Measurements from ENCODE around the gene APOL3. TPM values are rescaled to one million over a fixed set of nuclear protein-coding genes. Genes with fewer than 3 reads are reported as not detected.
A peak's percentile ranks its signal among the peaks of the same experiment; 100 is the strongest.
"Not testable (repeated sequence)": the region's sequence is repeated elsewhere in the genome, so short reads cannot be mapped to it uniquely, and the experiment has no call there.

The APOL3 gene
- total and polyA plus RNA-seq, 7 experiments from 2014 or later = 56.9 to 212 (median 123) TPM

GRCh38 chr22:36187862-36188261 lies 27.3 kb upstream of the APOL3 start:
- H3K4me3 Mint-ChIP-seq; CTCF ChIA-PET; H3K36me3 ChIP-seq (ENCODE audit: control insufficient read depth in 2 of 3, insufficient read depth in 3 of 3, low read length in 3 of 3); H3K36me3 Mint-ChIP-seq; DNase-seq; ATAC-seq; H3K4me3 ChIP-seq (ENCODE audit: low read length); H3K27ac ChIP-seq (ENCODE audit: low read depth, low read length); POLR2A ChIA-PET; H3K9me3 ChIP-seq (ENCODE audit: control insufficient read depth in 2 of 3, low read length in 3 of 3); H3K27ac Mint-ChIP-seq; intact Hi-C loops (cut with micrococcal nuclease); H3K27me3 ChIP-seq (ENCODE audit: control insufficient read depth in 2 of 2, insufficient read depth in 2 of 2, low read length in 2 of 2); H3K4me1 Mint-ChIP-seq; H3K9me3 Mint-ChIP-seq; H3K4me1 ChIP-seq (ENCODE audit: control insufficient read depth in 2 of 2, insufficient read depth in 2 of 2, low read length in 2 of 2): not testable (repeated sequence)
- H3K27me3 Mint-ChIP-seq = peaks cover 0 to 29% (median 0%) of the 10 kb centered on the region in 5 donors

- Mint-ChIP-seq H3K4me1 (no peaks in the 10 kb centered on the region), H3K36me3 (no peaks in the 10 kb centered on the region), H3K9me3 (no peaks in the 10 kb centered on the region), H3K4me3 (peak overlapping the region in 1 of 10 donors; percentile 4), H3K27ac (peak overlapping the region in 1 of 9 donors; percentile 59), H3K27me3 (peaks cover 0 to 32% (median 0%) of the 10 kb centered on the region in 5 donors)
- CTCF ChIA-PET = interaction anchor here (0.6 to 0.9 kb wide), 2 partner anchors 29 to 116 kb away, joined by 3 read pairs; no protein-coding TSS in a partner anchor
- POLR2A ChIA-PET = interaction anchor here (0.7 kb wide), 1 partner anchor 61 kb away, joined by 3 read pairs; no protein-coding TSS in a partner anchor
- ATAC-seq = no peak
- Histone ChIP-seq H3K4me1 (ENCODE audit: control insufficient read depth in 2 of 2, insufficient read depth in 2 of 2, low read length in 2 of 2) (no peaks in the 10 kb centered on the region), H3K27ac (ENCODE audit: low read depth, low read length) (no peak overlapping the region), H3K36me3 (ENCODE audit: control insufficient read depth in 2 of 3, insufficient read depth in 3 of 3, low read length in 3 of 3) (no peaks in the 10 kb centered on the region), H3K4me3 (ENCODE audit: low read length) (no peak overlapping the region), H3K27me3 (ENCODE audit: control insufficient read depth in 2 of 2, insufficient read depth in 2 of 2, low read length in 2 of 2) (no peaks in the 10 kb centered on the region), H3K9me3 (ENCODE audit: control insufficient read depth in 2 of 3, low read length in 3 of 3) (no peaks in the 10 kb centered on the region)
- DNase-seq = no peak
- intact Hi-C loops (cut with micrococcal nuclease) = no loop called here
These were observed 25.5 kb upstream of the APOL3 start for GRCh38 chr22:36185828-36186624.

- no peaks in the 10 kb centered on the region for H3K36me3 Mint-ChIP-seq
- intact Hi-C loops (cut with micrococcal nuclease) = loop anchor here in 1 of 2 donors (5.0 kb wide), 1 partner anchor 117 kb away; no protein-coding TSS in a partner anchor
- CTCF ChIA-PET = interaction anchor here (9.5 kb wide), 1 partner anchor 23 kb away, joined by 71 read pairs; the partner anchor contains the start of gene APOL3
These were observed 24.0 kb upstream of the APOL3 start for GRCh38 chr22:36184433-36185025.

GRCh38 chr22:36183446-36183845 lies 22.9 kb upstream of the APOL3 start:
- Histone ChIP-seq H3K27ac (ENCODE audit: low read depth, low read length) (no peak overlapping the region), H3K4me3 (ENCODE audit: low read length) (no peak overlapping the region), H3K27me3 (ENCODE audit: control insufficient read depth in 2 of 2, insufficient read depth in 2 of 2, low read length in 2 of 2) (no peaks in the 10 kb centered on the region), H3K9me3 (ENCODE audit: control insufficient read depth in 2 of 3, low read length in 3 of 3) (no peaks in the 10 kb centered on the region), H3K4me1 (ENCODE audit: control insufficient read depth in 2 of 2, insufficient read depth in 2 of 2, low read length in 2 of 2) (peaks cover 0 to 2% of the 10 kb centered on the region in 2 donors), H3K36me3 (ENCODE audit: control insufficient read depth in 2 of 3, insufficient read depth in 3 of 3, low read length in 3 of 3) (no peaks in the 10 kb centered on the region)
- no peak overlapping the region for H3K4me3 Mint-ChIP-seq
- POLR2A ChIA-PET = no interaction called here
- H3K36me3 Mint-ChIP-seq = no peaks in the 10 kb centered on the region
- CTCF ChIA-PET = interaction anchor here (0.6 to 9.5 kb wide), 4 partner anchors 22 to 830 kb away, joined by 3 to 71 read pairs (median 38); partner anchors contain the start of gene APOL3
- ATAC-seq (no peak), DNase-seq (no peak)
- H3K9me3 Mint-ChIP-seq = no peaks in the 10 kb centered on the region
- intact Hi-C loops (cut with micrococcal nuclease) = loop anchor here in 1 of 2 donors (5.0 kb wide), 1 partner anchor 116 kb away; no protein-coding TSS in a partner anchor
- peaks cover 0 to 4% (median 3%) of the 10 kb centered on the region in 7 donors for H3K4me1 Mint-ChIP-seq
- H3K27ac Mint-ChIP-seq = no peak overlapping the region
- H3K27me3 Mint-ChIP-seq = peaks cover 0 to 27% (median 0%) of the 10 kb centered on the region in 5 donors

More at GRCh38 chr22:36184433-36185025, 24.0 kb upstream of the APOL3 start:
- Mint-ChIP-seq H3K4me3 (no peak overlapping the region), H3K27ac (no peak overlapping the region), H3K4me1 (peaks cover 0 to 4% (median 3%) of the 10 kb centered on the region in 7 donors), H3K27me3 (peaks cover 0 to 30% (median 0%) of the 10 kb centered on the region in 5 donors), H3K9me3 (no peaks in the 10 kb centered on the region)
- Histone ChIP-seq H3K27me3 (ENCODE audit: control insufficient read depth in 2 of 2, insufficient read depth in 2 of 2, low read length in 2 of 2) (no peaks in the 10 kb centered on the region), H3K27ac (ENCODE audit: low read depth, low read length) (no peak overlapping the region), H3K36me3 (ENCODE audit: control insufficient read depth in 2 of 3, insufficient read depth in 3 of 3, low read length in 3 of 3) (no peaks in the 10 kb centered on the region), H3K9me3 (ENCODE audit: control insufficient read depth in 2 of 3, low read length in 3 of 3) (no peaks in the 10 kb centered on the region), H3K4me1 (ENCODE audit: control insufficient read depth in 2 of 2, insufficient read depth in 2 of 2, low read length in 2 of 2) (peaks cover 0 to 2% of the 10 kb centered on the region in 2 donors), H3K4me3 (ENCODE audit: low read length) (no peak overlapping the region)
- POLR2A ChIA-PET = no interaction called here
- ATAC-seq = no peak
- DNase-seq = no peak

GRCh38 chr22:36182857-36183256 lies 22.3 kb upstream of the APOL3 start:
- ChIA-PET POLR2A (no interaction called here), CTCF (interaction anchor here (1.6 to 9.5 kb wide), 3 partner anchors 21 to 117 kb away, joined by 10 to 71 read pairs (median 65); partner anchors contain the start of gene APOL3)
- intact Hi-C loops (cut with micrococcal nuclease) = loop anchor here in 1 of 2 donors (5.0 kb wide), 1 partner anchor 116 kb away; no protein-coding TSS in a partner anchor
- ATAC-seq (no peak), DNase-seq (no peak)
- no peaks in the 10 kb centered on the region for H3K27me3 ChIP-seq (ENCODE audit: control insufficient read depth in 2 of 2, insufficient read depth in 2 of 2, low read length in 2 of 2)
- Mint-ChIP-seq H3K9me3 (no peaks in the 10 kb centered on the region), H3K27me3 (peaks cover 0 to 25% (median 0%) of the 10 kb centered on the region in 5 donors), H3K4me3 (no peak overlapping the region), H3K36me3 (no peaks in the 10 kb centered on the region), H3K4me1 (peaks cover 0 to 4% (median 3%) of the 10 kb centered on the region in 7 donors), H3K27ac (no peak overlapping the region)
- no peaks in the 10 kb centered on the region for H3K36me3 ChIP-seq (ENCODE audit: control insufficient read depth in 2 of 3, insufficient read depth in 3 of 3, low read length in 3 of 3)
- H3K9me3 ChIP-seq (ENCODE audit: control insufficient read depth in 2 of 3, low read length in 3 of 3) = no peaks in the 10 kb centered on the region
- no peak overlapping the region for H3K27ac ChIP-seq (ENCODE audit: low read depth, low read length)
- peaks cover 0 to 2% of the 10 kb centered on the region in 2 donors for H3K4me1 ChIP-seq (ENCODE audit: control insufficient read depth in 2 of 2, insufficient read depth in 2 of 2, low read length in 2 of 2)
- H3K4me3 ChIP-seq (ENCODE audit: low read length) = no peak overlapping the region

GRCh38 chr22:36182056-36182455 lies 21.5 kb upstream of the APOL3 start:
- POLR2A ChIA-PET = no interaction called here
- CTCF ChIA-PET = interaction anchor here (0.7 to 9.5 kb wide), 7 partner anchors 16 to 117 kb away, joined by 3 to 71 read pairs (median 6); partner anchors contain the start of gene APOL3
- H3K36me3 Mint-ChIP-seq = peaks cover 0 to 2% (median 0%) of the 10 kb centered on the region in 5 donors

More at GRCh38 chr22:36182056-36182455, 21.5 kb upstream of the APOL3 start:
- intact Hi-C loops (cut with micrococcal nuclease) = loop anchor here in 1 of 2 donors (5.0 kb wide), 1 partner anchor 115 kb away; no protein-coding TSS in a partner anchor
- Histone ChIP-seq H3K27me3 (ENCODE audit: control insufficient read depth in 2 of 2, insufficient read depth in 2 of 2, low read length in 2 of 2) (no peaks in the 10 kb centered on the region), H3K4me3 (ENCODE audit: low read length) (no peak overlapping the region), H3K36me3 (ENCODE audit: control insufficient read depth in 2 of 3, insufficient read depth in 3 of 3, low read length in 3 of 3) (no peaks in the 10 kb centered on the region), H3K4me1 (ENCODE audit: control insufficient read depth in 2 of 2, insufficient read depth in 2 of 2, low read length in 2 of 2) (peaks cover 0 to 2% of the 10 kb centered on the region in 2 donors), H3K27ac (ENCODE audit: low read depth, low read length) (no peak overlapping the region), H3K9me3 (ENCODE audit: control insufficient read depth in 2 of 3, low read length in 3 of 3) (no peaks in the 10 kb centered on the region)
- H3K4me1 Mint-ChIP-seq = peaks cover 0 to 4% (median 3%) of the 10 kb centered on the region in 7 donors
- H3K27ac Mint-ChIP-seq = no peak overlapping the region
- H3K4me3 Mint-ChIP-seq = no peak overlapping the region
- H3K9me3 Mint-ChIP-seq = peaks cover 0 to 3% (median 0%) of the 10 kb centered on the region in 11 donors
- no peak for ATAC-seq
- H3K27me3 Mint-ChIP-seq = peaks cover 0 to 25% (median 0%) of the 10 kb centered on the region in 5 donors
- no peak for DNase-seq

Measured in naive thymus-derived CD4-positive, alpha-beta T cell (primary cell).